ENCODE data around the gene HRK. TPM values are rescaled to one million over a fixed set of nuclear protein-coding genes. Genes with fewer than 3 reads are reported as not detected.

Gene HRK
- total and polyA plus RNA-seq, 2 donors = 1.9 to 3.1 TPM

- Histone ChIP-seq H3K27me3 (ENCODE audit: control insufficient read depth in 2 of 2, insufficient read depth in 1 of 2, low read length in 1 of 2) (no peaks in the 10 kb centered on the region), H3K4me3 (ENCODE audit: low read length in 2 of 2) (no peak overlapping the region), H3K9me3 (ENCODE audit: control insufficient read depth in 2 of 2, insufficient read depth in 1 of 2, low read length in 1 of 2) (peaks cover 0 to 5% of the 10 kb centered on the region in 2 donors), H3K36me3 (ENCODE audit: control insufficient read depth in 2 of 2, insufficient read depth in 2 of 2, low read length in 1 of 2) (peaks cover 0 to 4% of the 10 kb centered on the region in 2 donors), H3K27ac (ENCODE audit: low read depth in 1 of 2, low read length in 1 of 2) (peak overlapping the region; percentile 59 to 92), H3K4me1 (ENCODE audit: control insufficient read depth in 2 of 2, insufficient read depth in 2 of 2, low read length in 2 of 2) (peaks cover 55 to 95% of the 10 kb centered on the region in 2 donors)
- peak in 7 of 9 donors; percentile 38 to 71 (median 45) for DNase-seq (ENCODE audit: low read depth in 6 of 9, low spot score in 9 of 9)
- 27% methylated on average over 6 of the region's 6 CpGs for WGBS
Measured at GRCh38 chr12:116807546-116807945, 73.7 kb downstream of the HRK start.

GRCh38 chr12:116806845-116807440 is 74.3 kb downstream of the HRK start:
- H3K27me3 ChIP-seq (ENCODE audit: control insufficient read depth in 2 of 2, insufficient read depth in 1 of 2, low read length in 1 of 2) = no peaks in the 10 kb centered on the region
- H3K4me3 ChIP-seq (ENCODE audit: low read length in 2 of 2) = no peak overlapping the region
- 96% methylated on average over 10 of the region's 10 CpGs for WGBS
- H3K4me1 ChIP-seq (ENCODE audit: control insufficient read depth in 2 of 2, insufficient read depth in 2 of 2, low read length in 2 of 2) = peaks cover 53 to 96% of the 10 kb centered on the region in 2 donors
- peaks cover 0 to 4% of the 10 kb centered on the region in 2 donors for H3K36me3 ChIP-seq (ENCODE audit: control insufficient read depth in 2 of 2, insufficient read depth in 2 of 2, low read length in 1 of 2)
- peaks cover 0 to 7% of the 10 kb centered on the region in 2 donors for H3K9me3 ChIP-seq (ENCODE audit: control insufficient read depth in 2 of 2, insufficient read depth in 1 of 2, low read length in 1 of 2)
- H3K27ac ChIP-seq (ENCODE audit: low read depth in 1 of 2, low read length in 1 of 2) = peak overlapping the region in 1 of 2 donors; percentile 92
- DNase-seq (ENCODE audit: low read depth in 6 of 9, low spot score in 9 of 9) = no peak

Other genes starting within 250 kb of the HRK start
- gene SPRING1, start 143.4 kb downstream of the HRK start, total RNA-seq = 15.3 TPM
- 12.7 TPM for gene SPRING1, start 143.4 kb downstream of the HRK start, polyA plus RNA-seq
- 4.4 TPM for gene RNFT2, start 143.1 kb downstream of the HRK start, total RNA-seq
- gene RNFT2, start 143.1 kb downstream of the HRK start, polyA plus RNA-seq = 9.7 TPM
- gene FBXW8, start 29.5 kb upstream of the HRK start, total RNA-seq = 6.0 TPM
- gene FBXW8, start 29.5 kb upstream of the HRK start, polyA plus RNA-seq = 4.5 TPM
- gene TESC, start 218.0 kb upstream of the HRK start, total RNA-seq = 18.4 TPM
- 7.7 TPM for gene TESC, start 218.0 kb upstream of the HRK start, polyA plus RNA-seq